ENCODE measurements around the gene UBD. TPM values are rescaled to one million over a fixed set of nuclear protein-coding genes. Genes with fewer than 3 reads are reported as not detected.
A peak's percentile ranks its signal among the peaks of the same experiment; 100 is the strongest.

Gene UBD
- total and polyA plus RNA-seq, 9 of the 15 experiments (the other 6 are each of a cell fraction or from before 2014, with no cell fraction given): not detected

DNA sequence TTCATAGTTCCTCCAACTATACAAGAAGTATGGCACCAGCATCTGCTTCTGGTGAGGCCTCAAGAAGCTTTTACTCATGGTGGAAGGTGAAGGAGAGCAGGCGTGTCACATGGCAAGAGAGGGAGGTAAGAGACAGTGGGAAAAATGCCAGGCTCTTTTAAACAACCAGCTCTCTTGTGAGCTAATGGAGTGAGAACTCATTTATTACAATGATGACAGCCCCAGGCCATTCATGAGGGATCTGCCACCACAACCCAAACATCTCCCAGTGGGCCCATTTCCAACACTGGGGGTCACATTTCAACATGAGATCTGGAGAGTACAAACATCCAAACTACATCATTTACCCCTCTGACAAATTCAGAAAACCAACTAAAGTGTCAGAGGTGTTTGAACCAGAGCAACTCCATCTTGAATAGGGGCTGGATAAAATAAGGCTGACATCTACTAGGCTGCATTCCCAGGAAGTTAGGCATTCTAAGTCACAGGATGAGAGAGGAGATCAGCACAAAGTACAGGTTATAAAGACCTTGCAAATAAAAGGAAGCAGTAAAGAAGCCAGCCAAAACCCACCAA lies 2.2 kb upstream of the UBD start:
- intact Hi-C loops (cut with micrococcal nuclease): no loop called here
- POLR2A ChIA-PET: no interaction called here
- H3K4me2 ChIP-seq (ENCODE audit: insufficient read depth, low read length): no peak overlapping the region
- no peaks in the 10 kb centered on the region for H3K79me2 ChIP-seq (ENCODE audit: control insufficient read depth, insufficient read depth, low read length)
- 0% methylated on average over 1 of the region's 1 CpG for WGBS (ENCODE audit: insufficient coverage, low coverage, missing lambda C conversion rate)
- H3K4me3 ChIP-seq: no peak overlapping the region
- no TSS peak for BruUV-seq (replicated peaks)
- CTCF ChIA-PET (ENCODE audit: low intra/inter-chr PET ratio): no interaction called here
- H3K27ac ChIP-seq (ENCODE audit: extremely low read depth, low read depth, low read length): no peak overlapping the region
- no peak for FAIRE-seq
- H3K9me3 ChIP-seq (replicated peaks; ENCODE audit: control insufficient read depth, insufficient read depth, low read depth, low read length): no peaks in the 10 kb centered on the region
- H3K27me3 ChIP-seq (ENCODE audit: control insufficient read depth in 2 of 2, insufficient read depth in 2 of 2, low read length in 2 of 2): peaks cover 14 to 23% of the 10 kb centered on the region in 2 experiments; a peak in 4 of 5 replicates
- H4K20me1 ChIP-seq (replicated peaks; ENCODE audit: control insufficient read depth, insufficient read depth, low read length): no peaks in the 10 kb centered on the region
- H3K36me3 ChIP-seq (ENCODE audit: control insufficient read depth, insufficient read depth, low read length): no peaks in the 10 kb centered on the region
- no peak for ATAC-seq
- DNase-seq (ENCODE audit: extremely low read depth in 1 of 4, low spot score in 3 of 4): no peak
- no peaks in the 10 kb centered on the region; a peak in 1 of 5 replicates for H3K4me1 ChIP-seq (replicated peaks in 1 of 2; ENCODE audit: control insufficient read depth in 2 of 2, insufficient read depth in 2 of 2, low read length in 2 of 2)
- no peaks in the 10 kb centered on the region for H3K9me1 ChIP-seq (ENCODE audit: control insufficient read depth, insufficient read depth, low read length)
- in situ Hi-C loops (cut with MboI): no loop called here
- no peak overlapping the region for H2AFZ ChIP-seq (ENCODE audit: low read depth, low read length)
- H3K9ac ChIP-seq (ENCODE audit: insufficient read depth in 1 of 2, low read depth in 2 of 2, low read length in 2 of 2): no peak overlapping the region
- TF ChIP-seq EWSR1 (IDR thresholded peaks at IDR 0.05; ENCODE audit: borderline replicate concordance, low read depth, partially characterized antibody) (no peak), SREBF1 (IDR thresholded peaks at IDR 0.05; ENCODE audit: borderline replicate concordance, low read depth, low read length) (no peak), ZSCAN29 (IDR thresholded peaks at IDR 0.05) (no peak), C11orf30 (IDR thresholded peaks at IDR 0.05; ENCODE audit: low read depth) (no peak), ZNF507 (tag; conservative IDR thresholded peaks at IDR 0.05) (no peak), ERF (CRISPR knock-in tag; IDR thresholded peaks at IDR 0.05) (0 out of 2 replicates have a peak, but pooled peaks have one; percentile 27), TEAD1 (CRISPR knock-in tag; IDR thresholded peaks at IDR 0.05) (0 out of 4 replicates have a peak, but pooled peaks of 1 of the 2 experiments have one; percentile 15), SIN3B (IDR thresholded peaks at IDR 0.05; ENCODE audit: low read depth) (no peak), SMAD3 (CRISPR knock-in tag; conservative IDR thresholded peaks at IDR 0.05) (0 out of 2 replicates have a peak, but pooled peaks have one; percentile 12), ZBTB17 (CRISPR knock-in tag; IDR thresholded peaks at IDR 0.05) (0 out of 2 replicates have a peak, but pooled peaks have one; percentile 48), MXI1 (IDR thresholded peaks at IDR 0.05; ENCODE audit: low read depth, low read length) (no peak), ZNF695 (CRISPR knock-in tag; IDR thresholded peaks at IDR 0.05) (no peak), SMAD4 (CRISPR knock-in tag; conservative IDR thresholded peaks at IDR 0.05) (no peak)
- TF ChIP-seq, protein P1, sequence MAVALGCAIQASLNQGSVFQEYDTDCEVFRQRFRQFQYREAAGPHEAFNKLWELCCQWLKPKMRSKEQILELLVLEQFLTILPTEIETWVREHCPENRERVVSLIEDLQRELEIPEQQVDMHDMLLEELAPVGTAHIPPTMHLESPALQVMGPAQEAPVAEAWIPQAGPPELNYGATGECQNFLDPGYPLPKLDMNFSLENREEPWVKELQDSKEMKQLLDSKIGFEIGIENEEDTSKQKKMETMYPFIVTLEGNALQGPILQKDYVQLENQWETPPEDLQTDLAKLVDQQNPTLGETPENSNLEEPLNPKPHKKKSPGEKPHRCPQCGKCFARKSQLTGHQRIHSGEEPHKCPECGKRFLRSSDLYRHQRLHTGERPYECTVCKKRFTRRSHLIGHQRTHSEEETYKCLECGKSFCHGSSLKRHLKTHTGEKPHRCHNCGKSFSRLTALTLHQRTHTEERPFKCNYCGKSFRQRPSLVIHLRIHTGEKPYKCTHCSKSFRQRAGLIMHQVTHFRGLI (CRISPR knock-in tag; IDR thresholded peaks at IDR 0.05): peak; percentile 44; the same call in 1 of the 2 replicates
- TF ChIP-seq, protein P2, sequence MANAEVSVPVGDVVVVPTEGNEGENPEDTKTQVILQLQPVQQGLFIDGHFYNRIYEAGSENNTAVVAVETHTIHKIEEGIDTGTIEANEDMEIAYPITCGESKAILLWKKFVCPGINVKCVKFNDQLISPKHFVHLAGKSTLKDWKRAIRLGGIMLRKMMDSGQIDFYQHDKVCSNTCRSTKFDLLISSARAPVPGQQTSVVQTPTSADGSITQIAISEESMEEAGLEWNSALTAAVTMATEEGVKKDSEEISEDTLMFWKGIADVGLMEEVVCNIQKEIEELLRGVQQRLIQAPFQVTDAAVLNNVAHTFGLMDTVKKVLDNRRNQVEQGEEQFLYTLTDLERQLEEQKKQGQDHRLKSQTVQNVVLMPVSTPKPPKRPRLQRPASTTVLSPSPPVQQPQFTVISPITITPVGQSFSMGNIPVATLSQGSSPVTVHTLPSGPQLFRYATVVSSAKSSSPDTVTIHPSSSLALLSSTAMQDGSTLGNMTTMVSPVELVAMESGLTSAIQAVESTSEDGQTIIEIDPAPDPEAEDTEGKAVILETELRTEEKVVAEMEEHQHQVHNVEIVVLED (CRISPR knock-in tag; IDR thresholded peaks at IDR 0.05): no peak
- TF ChIP-seq, protein P3, sequence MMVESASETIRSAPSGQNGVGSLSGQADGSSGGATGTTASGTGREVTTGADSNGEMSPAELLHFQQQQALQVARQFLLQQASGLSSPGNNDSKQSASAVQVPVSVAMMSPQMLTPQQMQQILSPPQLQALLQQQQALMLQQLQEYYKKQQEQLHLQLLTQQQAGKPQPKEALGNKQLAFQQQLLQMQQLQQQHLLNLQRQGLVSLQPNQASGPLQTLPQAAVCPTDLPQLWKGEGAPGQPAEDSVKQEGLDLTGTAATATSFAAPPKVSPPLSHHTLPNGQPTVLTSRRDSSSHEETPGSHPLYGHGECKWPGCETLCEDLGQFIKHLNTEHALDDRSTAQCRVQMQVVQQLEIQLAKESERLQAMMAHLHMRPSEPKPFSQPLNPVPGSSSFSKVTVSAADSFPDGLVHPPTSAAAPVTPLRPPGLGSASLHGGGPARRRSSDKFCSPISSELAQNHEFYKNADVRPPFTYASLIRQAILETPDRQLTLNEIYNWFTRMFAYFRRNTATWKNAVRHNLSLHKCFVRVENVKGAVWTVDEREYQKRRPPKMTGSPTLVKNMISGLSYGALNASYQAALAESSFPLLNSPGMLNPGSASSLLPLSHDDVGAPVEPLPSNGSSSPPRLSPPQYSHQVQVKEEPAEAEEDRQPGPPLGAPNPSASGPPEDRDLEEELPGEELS (CRISPR knock-in tag; IDR thresholded peaks at IDR 0.05; ENCODE audit: borderline replicate concordance): no peak
- TF ChIP-seq, protein P4, sequence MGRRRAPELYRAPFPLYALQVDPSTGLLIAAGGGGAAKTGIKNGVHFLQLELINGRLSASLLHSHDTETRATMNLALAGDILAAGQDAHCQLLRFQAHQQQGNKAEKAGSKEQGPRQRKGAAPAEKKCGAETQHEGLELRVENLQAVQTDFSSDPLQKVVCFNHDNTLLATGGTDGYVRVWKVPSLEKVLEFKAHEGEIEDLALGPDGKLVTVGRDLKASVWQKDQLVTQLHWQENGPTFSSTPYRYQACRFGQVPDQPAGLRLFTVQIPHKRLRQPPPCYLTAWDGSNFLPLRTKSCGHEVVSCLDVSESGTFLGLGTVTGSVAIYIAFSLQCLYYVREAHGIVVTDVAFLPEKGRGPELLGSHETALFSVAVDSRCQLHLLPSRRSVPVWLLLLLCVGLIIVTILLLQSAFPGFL (CRISPR knock-in tag; IDR thresholded peaks at IDR 0.05): no peak
